Spleen (tissue), 7 donors: ENCODE results near the gene CNBP.

ENCODE experiments used
- POLR2A ChIP-seq, 3 donors: fragments of 450-650 bp; IDR thresholded peaks; one replicate each; pipeline ENCODE4 v1.5.1; 2017; ENCODE audit warnings: antibody characterized with exemption in 3 of 3, mild to moderate bottlenecking in 1 of 3
- TF ChIP-seq, protein P1 (sequence below), 11 experiments: fragments of 200-600 bp in 7 of 11; fragments of 450-650 bp in 4 of 11; sonication (generic) in 4 of 11; IDR thresholded peaks in 8 of 11; conservative IDR thresholded peaks in 3 of 11; 1 replicate in 7 of 11; 2 replicates in 4 of 11; pipeline versions ENCODE4 v1.4.0 to v1.8.0; 2016 to 2021; ENCODE audit warnings: antibody characterized with exemption in 11 of 11, inconsistent platforms in 4 of 11, mild to moderate bottlenecking in 1 of 11
- donor health status: DM: no; HTN: no; CAD: no; lungs with moderate emphysema.
- donor health status: DM: no; HTN: no; CAD: no.
- donor health status: DM: no; HTN: no; CAD: no.

DNA sequence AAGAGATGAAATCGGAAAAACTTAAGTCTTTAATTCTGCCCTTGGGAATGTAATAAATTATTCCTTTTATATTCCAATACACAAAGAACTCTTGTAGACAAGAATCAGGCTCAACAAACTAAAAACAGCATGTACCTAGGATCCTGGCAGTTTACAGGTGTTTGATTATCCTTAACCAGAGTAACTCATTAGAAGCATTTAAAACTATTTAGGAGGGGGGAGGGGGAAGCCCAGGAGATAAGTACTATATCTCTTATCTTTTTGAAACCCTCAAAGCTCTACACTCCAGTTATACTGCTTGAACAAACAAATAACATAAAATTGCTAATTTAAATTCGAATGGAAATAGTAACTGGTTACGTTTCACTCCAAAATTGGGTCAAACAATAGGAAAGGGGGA is 1.9 kb downstream of the CNBP start:
- TF ChIP-seq POLR2A (IDR thresholded peaks at IDR 0.05), result no peak
- TF ChIP-seq, protein P1, sequence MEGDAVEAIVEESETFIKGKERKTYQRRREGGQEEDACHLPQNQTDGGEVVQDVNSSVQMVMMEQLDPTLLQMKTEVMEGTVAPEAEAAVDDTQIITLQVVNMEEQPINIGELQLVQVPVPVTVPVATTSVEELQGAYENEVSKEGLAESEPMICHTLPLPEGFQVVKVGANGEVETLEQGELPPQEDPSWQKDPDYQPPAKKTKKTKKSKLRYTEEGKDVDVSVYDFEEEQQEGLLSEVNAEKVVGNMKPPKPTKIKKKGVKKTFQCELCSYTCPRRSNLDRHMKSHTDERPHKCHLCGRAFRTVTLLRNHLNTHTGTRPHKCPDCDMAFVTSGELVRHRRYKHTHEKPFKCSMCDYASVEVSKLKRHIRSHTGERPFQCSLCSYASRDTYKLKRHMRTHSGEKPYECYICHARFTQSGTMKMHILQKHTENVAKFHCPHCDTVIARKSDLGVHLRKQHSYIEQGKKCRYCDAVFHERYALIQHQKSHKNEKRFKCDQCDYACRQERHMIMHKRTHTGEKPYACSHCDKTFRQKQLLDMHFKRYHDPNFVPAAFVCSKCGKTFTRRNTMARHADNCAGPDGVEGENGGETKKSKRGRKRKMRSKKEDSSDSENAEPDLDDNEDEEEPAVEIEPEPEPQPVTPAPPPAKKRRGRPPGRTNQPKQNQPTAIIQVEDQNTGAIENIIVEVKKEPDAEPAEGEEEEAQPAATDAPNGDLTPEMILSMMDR (IDR thresholded peaks at IDR 0.05 in 8 of 11, conservative IDR thresholded peaks at IDR 0.05 in 3 of 11), result no peak
